A673 (cell line): ENCODE measurements around the gene TSHZ2. TPM values are rescaled to one million over a fixed set of nuclear protein-coding genes. Genes with fewer than 3 reads are reported as not detected.

Source experiments
- BruUV-seq: library from RNA; stranded (reverse); fragments of 400-500 nt; replicated peaks from 2 replicates; lab custom pipeline; 2021; lab: Mats Ljungman, UMichigan
- CTCF ChIA-PET: fragments of 300-600 bp; sonication (Branson Sonifier 250); formaldehyde crosslinking; loops from one replicate; lab custom pipeline; 2022; ENCODE audit warnings: antibody characterized with exemption; lab: Charles Lee
- POLR2A ChIA-PET: fragments of 300-600 bp; sonication (Branson Sonifier 250); formaldehyde crosslinking; loops from one replicate; lab custom pipeline; 2022; ENCODE audit warnings: antibody characterized with exemption; ENCODE audit not compliant: low non-redundant PET; lab: Charles Lee
- DNase-seq: peaks from one replicate; pipeline ENCODE4 v3.0.0-alpha.2; 2015; ENCODE audit warnings: low spot score
- H3K27ac ChIP-seq: fragments of 200-600 bp; sonication (generic); 2 replicates; pipeline ENCODE4 v1.5.1; 2016; ENCODE audit warnings: mixed run types, low read depth, mild to moderate bottlenecking, mixed read lengths, antibody characterized with exemption, low read length; ENCODE audit not compliant: poor library complexity, severe bottlenecking
- H3K27me3 ChIP-seq: fragments of 200-600 bp; sonication (generic); replicated peaks from 2 replicates; pipeline ENCODE4 v1.6.1; 2017; ENCODE audit warnings: mixed run types, low read depth, mild to moderate bottlenecking, mixed read lengths, antibody characterized with exemption, low read length; ENCODE audit not compliant: insufficient read depth, poor library complexity
- H3K36me3 ChIP-seq: fragments of 200-600 bp; sonication (generic); 2 replicates; pipeline ENCODE4 v1.6.1; 2016; ENCODE audit warnings: mixed run types, mild to moderate bottlenecking, mixed read lengths, antibody characterized with exemption, low read length; ENCODE audit not compliant: insufficient read depth, poor library complexity, severe bottlenecking
- H3K4me1 ChIP-seq: fragments of 200-600 bp; sonication (generic); 2 replicates; pipeline ENCODE4 v1.6.1; 2017; ENCODE audit warnings: mixed run types, mild to moderate bottlenecking, mixed read lengths, antibody characterized with exemption, low read length; ENCODE audit not compliant: insufficient read depth, poor library complexity, severe bottlenecking
- H3K4me3 ChIP-seq: fragments of 200-600 bp; sonication (generic); 2 replicates; pipeline ENCODE4 v1.5.1; 2016; ENCODE audit warnings: low read depth, mixed run types, mild to moderate bottlenecking, mixed read lengths, low read length; ENCODE audit not compliant: poor library complexity, severe bottlenecking
- H3K9me3 ChIP-seq: fragments of 200-600 bp; sonication (generic); 2 replicates; pipeline ENCODE4 v1.6.1; 2016; ENCODE audit warnings: mixed run types, low read depth, mild to moderate bottlenecking, mixed read lengths, antibody characterized with exemption, low read length; ENCODE audit not compliant: poor library complexity, severe bottlenecking
- EZH2 ChIP-seq: fragments of 200-600 bp; sonication (generic); IDR thresholded peaks from 2 replicates; pipeline ENCODE4 v1.6.1; 2017; ENCODE audit warnings: borderline replicate concordance, low read depth, mild to moderate bottlenecking, mixed read lengths, antibody characterized with exemption, low read length; ENCODE audit not compliant: poor library complexity, severe bottlenecking
- intact Hi-C: fragments of 100-400 bp; cut with micrococcal nuclease; formaldehyde crosslinking; loops from one replicate; pipeline ENCODE4 v1.10.0; 2022; ENCODE audit not compliant: unreplicated experiment
- total RNA-seq: library from RNA; stranded (reverse); gene quantifications from 2 replicates; pipeline ENCODE4 v1.2.3, GENCODE V29; 2021
- TF ChIP-seq, protein P1 (sequence below): fragments of 300-800, 200-600 bp; sonication (generic); conservative IDR thresholded peaks from 2 replicates; pipeline ENCODE4 v1.5.1; 2017; ENCODE audit warnings: low read depth, mild to moderate bottlenecking, antibody characterized with exemption, low read length, moderate library complexity, mixed read lengths

The TSHZ2 gene
- total RNA-seq, 1 experiment from 2014 or later, result 4.1 TPM

DNA sequence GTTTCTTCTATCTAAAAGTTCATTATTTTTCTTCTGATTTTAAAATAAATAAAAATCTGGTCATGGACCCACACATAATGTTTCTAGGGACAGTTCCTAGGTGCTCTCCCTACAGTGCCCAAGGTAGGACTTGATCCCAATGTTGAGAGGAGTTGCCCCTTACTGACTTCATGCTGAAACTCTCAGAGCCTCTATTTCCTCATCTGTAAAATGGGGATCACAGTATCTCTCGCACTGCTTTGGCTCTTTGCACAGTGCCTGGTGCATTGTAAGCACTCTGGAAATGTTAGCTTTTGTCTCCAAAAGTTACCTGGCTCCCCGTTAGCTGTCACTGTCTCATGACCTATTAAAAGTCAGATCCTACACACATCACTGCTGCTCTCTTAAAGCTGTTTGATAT, 205.5 kb downstream of the TSHZ2 start:
- no peak overlapping the region for H3K4me3 ChIP-seq
- no peak overlapping the region for H3K27ac ChIP-seq
- DNase-seq, result no peak
- CTCF ChIA-PET, result no interaction called here
- no peaks in the 10 kb centered on the region for H3K36me3 ChIP-seq
- no peaks in the 10 kb centered on the region for H3K27me3 ChIP-seq
- no peak for TF ChIP-seq EZH2
- TF ChIP-seq, protein P1, sequence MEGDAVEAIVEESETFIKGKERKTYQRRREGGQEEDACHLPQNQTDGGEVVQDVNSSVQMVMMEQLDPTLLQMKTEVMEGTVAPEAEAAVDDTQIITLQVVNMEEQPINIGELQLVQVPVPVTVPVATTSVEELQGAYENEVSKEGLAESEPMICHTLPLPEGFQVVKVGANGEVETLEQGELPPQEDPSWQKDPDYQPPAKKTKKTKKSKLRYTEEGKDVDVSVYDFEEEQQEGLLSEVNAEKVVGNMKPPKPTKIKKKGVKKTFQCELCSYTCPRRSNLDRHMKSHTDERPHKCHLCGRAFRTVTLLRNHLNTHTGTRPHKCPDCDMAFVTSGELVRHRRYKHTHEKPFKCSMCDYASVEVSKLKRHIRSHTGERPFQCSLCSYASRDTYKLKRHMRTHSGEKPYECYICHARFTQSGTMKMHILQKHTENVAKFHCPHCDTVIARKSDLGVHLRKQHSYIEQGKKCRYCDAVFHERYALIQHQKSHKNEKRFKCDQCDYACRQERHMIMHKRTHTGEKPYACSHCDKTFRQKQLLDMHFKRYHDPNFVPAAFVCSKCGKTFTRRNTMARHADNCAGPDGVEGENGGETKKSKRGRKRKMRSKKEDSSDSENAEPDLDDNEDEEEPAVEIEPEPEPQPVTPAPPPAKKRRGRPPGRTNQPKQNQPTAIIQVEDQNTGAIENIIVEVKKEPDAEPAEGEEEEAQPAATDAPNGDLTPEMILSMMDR, result no peak
- H3K9me3 ChIP-seq, result no peaks in the 10 kb centered on the region
- POLR2A ChIA-PET, result no interaction called here
- intact Hi-C loops, result no loop called here
- no peaks in the 10 kb centered on the region for H3K4me1 ChIP-seq
- no TSS peak for BruUV-seq

DNA sequence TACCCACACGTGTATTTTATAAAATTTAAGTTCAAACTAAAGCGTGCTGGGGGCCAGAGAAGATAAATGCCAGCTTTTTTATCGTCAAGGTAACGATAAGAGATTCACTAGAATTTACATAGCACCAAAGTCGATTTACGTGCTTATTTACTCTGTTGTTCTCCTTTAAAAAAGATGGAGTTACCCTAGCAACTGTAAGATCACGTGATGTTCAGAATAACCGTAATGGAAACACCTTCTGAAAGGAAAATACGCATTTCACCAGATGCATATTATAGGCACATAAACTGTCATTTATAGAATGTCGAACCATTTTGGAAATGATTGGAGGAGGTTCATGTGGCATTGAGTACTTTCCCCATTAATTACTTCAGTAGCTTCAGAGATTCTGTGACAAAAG, 207.6 kb downstream of the TSHZ2 start:
- POLR2A ChIA-PET, result no interaction called here
- H3K4me3 ChIP-seq, result no peak overlapping the region
- DNase-seq, result no peak
- TF ChIP-seq, protein P1, result no peak
- TF ChIP-seq EZH2, result no peak
- no peak overlapping the region for H3K27ac ChIP-seq
- intact Hi-C loops, result no loop called here
- CTCF ChIA-PET, result no interaction called here
- no peaks in the 10 kb centered on the region for H3K36me3 ChIP-seq
- H3K9me3 ChIP-seq, result no peaks in the 10 kb centered on the region
- H3K27me3 ChIP-seq, result no peaks in the 10 kb centered on the region
- no peaks in the 10 kb centered on the region for H3K4me1 ChIP-seq
- no TSS peak for BruUV-seq

DNA sequence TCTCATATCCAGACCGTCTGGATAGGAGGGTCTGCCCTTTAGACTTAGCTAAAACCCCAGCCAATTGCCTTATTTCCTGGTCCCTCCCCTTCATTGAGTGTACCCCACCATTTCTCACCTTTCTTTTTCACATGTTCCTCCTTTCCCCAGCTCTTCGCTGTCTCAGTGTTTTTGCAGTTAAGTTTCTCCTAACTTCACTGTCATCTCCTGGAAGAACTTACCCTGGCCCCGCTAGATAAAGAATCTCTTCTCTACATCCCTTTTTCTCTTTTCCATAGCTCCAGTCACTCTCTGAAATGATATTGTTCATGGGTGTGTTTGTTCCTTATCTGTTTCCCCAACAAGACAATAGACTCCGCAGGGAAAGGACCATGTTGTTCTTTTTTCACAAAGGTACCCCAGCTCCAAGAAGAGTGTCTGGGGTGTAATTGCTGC, 208.8 kb downstream of the TSHZ2 start:
- intact Hi-C loops, result no loop called here
- POLR2A ChIA-PET, result no interaction called here
- no peaks in the 10 kb centered on the region for H3K27me3 ChIP-seq
- no peaks in the 10 kb centered on the region for H3K4me1 ChIP-seq
- no peak for TF ChIP-seq EZH2
- TF ChIP-seq, protein P1, result no peak
- no peak overlapping the region for H3K4me3 ChIP-seq
- no TSS peak for BruUV-seq
- no peak for DNase-seq
- H3K36me3 ChIP-seq, result no peaks in the 10 kb centered on the region
- no peaks in the 10 kb centered on the region for H3K9me3 ChIP-seq
- no peak overlapping the region for H3K27ac ChIP-seq
- CTCF ChIA-PET, result no interaction called here
